GM23248 (cell line): ENCODE results near the gene GLI1.

Experiments used
- EZH2 ChIP-seq: fragments of 200-600 bp; sonication (generic); IDR thresholded peaks from 2 replicates; pipeline ENCODE4 v1.6.1; 2018; ENCODE audit warnings: antibody characterized with exemption, mild to moderate bottlenecking; ENCODE audit not compliant: insufficient read depth, poor library complexity, severe bottlenecking
- EZH2phosphoT487 ChIP-seq: fragments of 200-600 bp; sonication (generic); IDR thresholded peaks from 2 replicates; pipeline ENCODE4 v1.6.1; 2018; ENCODE audit warnings: antibody characterized with exemption, moderate library complexity, mild to moderate bottlenecking, low read depth; ENCODE audit not compliant: insufficient read depth

GRCh38 chr12:57473392-57473791, 13.8 kb downstream of the GLI1 start:
- no peak for TF ChIP-seq EZH2
- TF ChIP-seq EZH2phosphoT487, result no peak
